Esophagus squamous epithelium (tissue), 5 donors: ENCODE measurements around the gene FLT1. TPM values are rescaled to one million over a fixed set of nuclear protein-coding genes. Genes with fewer than 3 reads are reported as not detected.

ENCODE experiments used
- DNase-seq: peaks from one replicate; lab custom pipeline; 2025; lab: John Stamatoyannopoulos, UW
- H3K27ac ChIP-seq, 4 donors: fragments of 200-600 bp; sonication (generic); one replicate each; pipeline ENCODE4 v1.5.1; 2016 to 2019; ENCODE audit warnings: mild to moderate bottlenecking in 1 of 4
- H3K27me3 ChIP-seq, 4 donors: fragments of 200-600 bp; sonication (generic); 1 replicate in 3 of 4; 2 replicates in 1 of 4; pipeline versions ENCODE4 v1.5.1 to v1.6.0; 2017 to 2021; ENCODE audit warnings: antibody characterized with exemption in 1 of 4
- H3K36me3 ChIP-seq, 3 donors: fragments of 200-600 bp; sonication (generic); one replicate each; pipeline ENCODE4 v1.5.1; 2016 to 2019
- H3K4me1 ChIP-seq, 3 donors: fragments of 200-600 bp; sonication (generic); one replicate each; pipeline ENCODE4 v1.5.1; 2017 to 2019
- H3K4me3 ChIP-seq, 4 donors: fragments of 200-600 bp; sonication (generic); 1 replicate in 3 of 4; 2 replicates in 1 of 4; pipeline ENCODE4 v1.5.1; 2016 to 2019; ENCODE audit warnings: mild to moderate bottlenecking in 2 of 4, moderate library complexity in 1 of 4
- H3K9me3 ChIP-seq, 3 donors: fragments of 200-600 bp; sonication (generic); one replicate each; pipeline ENCODE4 v1.5.1; 2016 to 2019
- CTCF ChIP-seq, 6 experiments: fragments of 450-650 bp in 4 of 6; fragments of 200-600 bp in 2 of 6; sonication (generic) in 2 of 6; IDR thresholded peaks; one replicate each; pipeline ENCODE4 v1.5.1; 2016 to 2019; ENCODE audit warnings: antibody characterized with exemption in 6 of 6, mild to moderate bottlenecking in 4 of 6, moderate library complexity in 4 of 6
- POLR2A ChIP-seq, 4 donors: fragments of 450-650 bp; IDR thresholded peaks; one replicate each; pipeline ENCODE4 v1.6.1; 2017; ENCODE audit warnings: antibody characterized with exemption in 4 of 4, mild to moderate bottlenecking in 4 of 4, moderate library complexity in 3 of 4
- WGBS, 2 donors: methylation state at CpG; one replicate each; pipeline ENCODE4 v1.1.5; 2018; 5-methylcytosine and 5-hydroxymethylcytosine counted together
- intact Hi-C: fragments of 100-400 bp; cut with DNase I; formaldehyde crosslinking; loops from one replicate; pipeline ENCODE4 v1.15.0; 2022
- total RNA-seq, 4 donors: library from RNA; depleted of rRNA; stranded (reverse); fragments of >200 nt; gene quantifications; one replicate each; pipeline ENCODE4 v1.1.0, GENCODE V29; 2016
- donor health status: DM: yes; HTN: yes; CAD: no.

FLT1 gene
- total RNA-seq: 10 to 100 TPM in 1 of 4 donors, 1 to 10 TPM in 3; 2.1 to 16.4 (median 8.9) TPM

GRCh38 chr13:28494778-28495537 is at the start of gene FLT1:
FLT1 (minus strand) TSS chr13:28495128; CDS start chr13:28494843, 285 bp downstream.
- no peak for DNase-seq
- H3K27me3 ChIP-seq: peaks cover 12 to 99% (median 17%) of the 10 kb centered on the region in 4 donors
- intact Hi-C loops: no loop called here
- peak within 1 kb of the TSS; percentile 45 to 83 (median 66) for H3K27ac ChIP-seq
- no peaks in the 10 kb centered on the region for H3K36me3 ChIP-seq
- 0% methylated on average over 6 of the region's 84 CpGs for WGBS, 2 donors
- TF ChIP-seq CTCF (IDR thresholded peaks at IDR 0.05): no peak
- TF ChIP-seq POLR2A (IDR thresholded peaks at IDR 0.05): peak in 2 of 4 donors; percentile 46 to 48
- H3K4me1 ChIP-seq: peaks cover 11 to 25% (median 19%) of the 10 kb centered on the region in 3 donors
- no peaks in the 10 kb centered on the region for H3K9me3 ChIP-seq
- H3K4me3 ChIP-seq: peak within 1 kb of the TSS; percentile 35 to 68 (median 48)

- H3K4me3 ChIP-seq: no peak overlapping the region
- TF ChIP-seq CTCF (IDR thresholded peaks at IDR 0.05) (no peak), POLR2A (IDR thresholded peaks at IDR 0.05) (no peak)
- H3K4me1 ChIP-seq: no peaks in the 10 kb centered on the region
- intact Hi-C loops: no loop called here
- H3K36me3 ChIP-seq: no peaks in the 10 kb centered on the region
- H3K9me3 ChIP-seq: no peaks in the 10 kb centered on the region
- 50 to 67% methylated on average over 1 of the region's 1 CpG for WGBS, 2 donors
- peaks cover 0 to 28% (median 0%) of the 10 kb centered on the region in 4 donors for H3K27me3 ChIP-seq
- no peak overlapping the region for H3K27ac ChIP-seq
- DNase-seq: no peak
Measured at GRCh38 chr13:28544026-28544425, 49.1 kb upstream of the FLT1 start.

GRCh38 chr13:28542804-28543203 is 47.9 kb upstream of the FLT1 start:
- WGBS, 2 donors: 80 to 91% methylated on average over 1 to 3 of the region's 4 CpGs
- TF ChIP-seq POLR2A (IDR thresholded peaks at IDR 0.05) (no peak), CTCF (IDR thresholded peaks at IDR 0.05) (no peak)
- Histone ChIP-seq H3K27me3 (peaks cover 0 to 21% (median 0%) of the 10 kb centered on the region in 4 donors), H3K4me3 (no peak overlapping the region), H3K9me3 (no peaks in the 10 kb centered on the region), H3K27ac (no peak overlapping the region), H3K36me3 (no peaks in the 10 kb centered on the region), H3K4me1 (no peaks in the 10 kb centered on the region)
- no peak for DNase-seq
- intact Hi-C loops: no loop called here

- H3K36me3 ChIP-seq: no peaks in the 10 kb centered on the region
- DNase-seq: no peak
- intact Hi-C loops: no loop called here
- TF ChIP-seq POLR2A (IDR thresholded peaks at IDR 0.05) (no peak), CTCF (IDR thresholded peaks at IDR 0.05) (no peak)
- no peak overlapping the region for H3K27ac ChIP-seq
- no peaks in the 10 kb centered on the region for H3K4me1 ChIP-seq
- WGBS, 2 donors: 90 to 95% methylated on average over 2 of the region's 2 CpGs
- no peak overlapping the region for H3K4me3 ChIP-seq
- peaks cover 0 to 17% (median 0%) of the 10 kb centered on the region in 4 donors for H3K27me3 ChIP-seq
- H3K9me3 ChIP-seq: no peaks in the 10 kb centered on the region
Measured at GRCh38 chr13:28541966-28542365, 47.0 kb upstream of the FLT1 start.

GRCh38 chr13:28540612-28541011 is 45.7 kb upstream of the FLT1 start:
- Histone ChIP-seq H3K36me3 (no peaks in the 10 kb centered on the region), H3K9me3 (no peaks in the 10 kb centered on the region), H3K27ac (no peak overlapping the region), H3K4me3 (no peak overlapping the region), H3K27me3 (peaks cover 0 to 21% (median 0%) of the 10 kb centered on the region in 4 donors), H3K4me1 (no peaks in the 10 kb centered on the region)
- intact Hi-C loops: no loop called here
- TF ChIP-seq POLR2A (IDR thresholded peaks at IDR 0.05): no peak
- TF ChIP-seq CTCF (IDR thresholded peaks at IDR 0.05): no peak
- no peak for DNase-seq
- WGBS, 2 donors: 35 to 41% methylated on average over 6 of the region's 6 CpGs
